HepG2 (cell line): Measurements from ENCODE around the gene PIK3IP1. TPM values are rescaled to one million over a fixed set of nuclear protein-coding genes. Genes with fewer than 3 reads are reported as not detected.

Source experiments
- ATAC-seq: fragments of 200-7000 bp; cut with Tn5 transposase; 3 replicates; pipeline ENCODE4 v1.9.1; 2020; ENCODE audit warnings: mild to moderate bottlenecking, moderate library complexity
- BruUV-seq: library from RNA; stranded (reverse); fragments of 400-500 nt; replicated peaks from 2 replicates; lab custom pipeline; 2021; lab: Mats Ljungman, UMichigan
- CTCF ChIA-PET: fragments of 300-600 bp; formaldehyde crosslinking; extraction: SDS; loops from one replicate; lab custom pipeline; 2021; ENCODE audit warnings: low total read pairs, inconsistent platforms, low intra/inter-chr PET ratio; lab: Yijun Ruan, JAX
- POLR2A ChIA-PET: fragments of 350-600 bp; sonication (Branson Sonifier 250); formaldehyde crosslinking; loops from one replicate; lab custom pipeline; 2020; ENCODE audit warnings: antibody characterized with exemption, inconsistent platforms; lab: Yijun Ruan, JAX
- DNase-seq: peaks from one replicate; pipeline ENCODE4 v3.0.0-alpha.2; 2015; ENCODE audit warnings: low spot score
- FAIRE-seq: peaks from 3 replicates; lab custom pipeline; 2011; peaks lifted over from hg19 to GRCh38; lab: Jason Lieb, UNC
- H2AFZ ChIP-seq: one replicate; pipeline ENCODE4 v1.6.1; 2011; ENCODE audit warnings: low read length, inconsistent platforms
- H3K27ac ChIP-seq: fragments of 300-600 bp; 3 replicates; pipeline ENCODE4 v1.8.0; 2011; ENCODE audit warnings: mixed run types, mild to moderate bottlenecking, mixed read lengths, low read length, inconsistent platforms; ENCODE audit not compliant: insufficient read depth; ENCODE audit errors: extremely low read length
- H3K27me3 ChIP-seq, 2 experiments: fragments of 200-600 bp in 1 of 2; 2 replicates in 1 of 2; 3 replicates in 1 of 2; pipeline versions ENCODE4 v1.6.0 to v1.8.0; 2011; ENCODE audit warnings: low read length in 2 of 2, mild to moderate bottlenecking in 2 of 2, moderate library complexity in 2 of 2, inconsistent platforms in 1 of 2; ENCODE audit not compliant: insufficient read depth in 2 of 2, control insufficient read depth in 1 of 2
- H3K36me3 ChIP-seq, 2 experiments: fragments of 200-600 bp in 1 of 2; replicated peaks in 1 of 2; 2 replicates in 1 of 2; 3 replicates in 1 of 2; pipeline versions ENCODE4 v1.5.1 to v1.8.0; 2011; ENCODE audit warnings: low read length in 2 of 2, inconsistent platforms in 1 of 2; ENCODE audit not compliant: insufficient read depth in 2 of 2, control insufficient read depth in 1 of 2
- H3K4me1 ChIP-seq: 2 replicates; pipeline ENCODE4 v1.5.1; 2012; ENCODE audit warnings: low read length, inconsistent platforms; ENCODE audit not compliant: insufficient read depth
- H3K4me2 ChIP-seq: 2 replicates; pipeline ENCODE4 v1.6.0; 2011; ENCODE audit warnings: low read depth, low read length, inconsistent platforms
- H3K4me3 ChIP-seq, 3 experiments: fragments of 200-600 bp in 1 of 3; sonication (generic), shearing (Covaris generic) in 1 of 3; replicated peaks in 1 of 3; 2 replicates each; pipeline ENCODE4 v1.5.1; 2011 to 2016; ENCODE audit warnings: low read length in 3 of 3, inconsistent platforms in 2 of 3, low read depth in 2 of 3, mild to moderate bottlenecking in 2 of 3, control low read depth in 1 of 3, mixed read lengths in 1 of 3; ENCODE audit not compliant: insufficient read depth in 1 of 3
- H3K79me2 ChIP-seq: one replicate; pipeline ENCODE4 v1.6.1; 2011; ENCODE audit warnings: low read length, inconsistent platforms; ENCODE audit not compliant: insufficient read depth
- H3K9ac ChIP-seq: 2 replicates; pipeline ENCODE4 v1.6.0; 2011; ENCODE audit warnings: mild to moderate bottlenecking, low read depth, low read length, inconsistent platforms; ENCODE audit not compliant: insufficient read depth
- H3K9me3 ChIP-seq: 2 replicates; pipeline ENCODE4 v1.5.1; 2012; ENCODE audit warnings: mild to moderate bottlenecking, low read length
- H4K20me1 ChIP-seq: 2 replicates; pipeline ENCODE4 v1.6.0; 2011; ENCODE audit warnings: inconsistent platforms, mild to moderate bottlenecking, low read length, moderate library complexity; ENCODE audit not compliant: insufficient read depth
- ZMYM4 ChIP-seq: sonication (generic); formaldehyde crosslinking; IDR thresholded peaks from 2 replicates; pipeline ENCODE4 v1.8.1; 2023; ENCODE audit warnings: mild to moderate bottlenecking, missing genetic modification reagents
- ZNF383 ChIP-seq: sonication (generic); formaldehyde crosslinking; IDR thresholded peaks from 2 replicates; pipeline ENCODE4 v1.4.0; 2020; ENCODE audit warnings: missing genetic modification reagents, mild to moderate bottlenecking, borderline replicate concordance
- WGBS: methylation state at CpG from one replicate; pipeline ENCODE4 v1.1.6; 2017; ENCODE audit warnings: low lambda C conversion rate; 5-methylcytosine and 5-hydroxymethylcytosine counted together
- in situ Hi-C: cut with HindIII; loops from 2 replicates; pipeline ENCODE4 v1.10.0; 2017; ENCODE audit warnings: low pct_unique_long_range_greater_than_20kb; ENCODE audit not compliant: extremely low pct_ligation_motif_present
- intact Hi-C: fragments of 100-400 bp; cut with micrococcal nuclease; formaldehyde crosslinking; loops from one replicate; pipeline ENCODE4 v1.10.0; 2022; ENCODE audit not compliant: unreplicated experiment
- polyA plus RNA-seq, 8 experiments: library from polyadenylated mRNA; depleted of rRNA in 3 of 8; stranded (reverse) in 7 of 8; unstranded in 1 of 8; fragments of >200 nt; fragmentation: Illumina TruSeq in 4 of 8; extraction: Trizol in 4 of 8; gene quantifications; 2 replicates each; pipeline versions ENCODE4 v1.2.1 to v1.2.3, GENCODE V29; 2011 to 2016; ENCODE audit warnings: low read depth in 4 of 8, missing spikeins in 1 of 8, mixed read lengths in 1 of 8; ENCODE audit not compliant: insufficient read depth in 1 of 8
- total RNA-seq, 5 experiments: library from RNA; depleted of rRNA; stranded (reverse); fragments of >200 nt; fragmentation: Illumina TruSeq; extraction: Trizol; gene quantifications; 2 replicates each; pipeline ENCODE4 v1.2.3, GENCODE V29; 2016; ENCODE audit warnings: low read depth in 1 of 5
- TF ChIP-seq, protein P1 (sequence below): sonication (generic); formaldehyde crosslinking; IDR thresholded peaks from 2 replicates; pipeline ENCODE4 v1.5.0; 2020; ENCODE audit warnings: missing genetic modification reagents, mild to moderate bottlenecking, borderline replicate concordance
- TF ChIP-seq, protein P2 (sequence below): sonication (generic); formaldehyde crosslinking; IDR thresholded peaks from 2 replicates; pipeline ENCODE4 v1.8.0; 2022; ENCODE audit warnings: missing genetic modification reagents, mild to moderate bottlenecking, borderline replicate concordance
- TF ChIP-seq, protein P3 (sequence below): sonication (generic); formaldehyde crosslinking; IDR thresholded peaks from 2 replicates; pipeline ENCODE4 v1.4.0; 2020; ENCODE audit warnings: missing genetic modification reagents
- TF ChIP-seq, protein P4 (sequence below): sonication (generic); formaldehyde crosslinking; IDR thresholded peaks from 2 replicates; pipeline ENCODE4 v1.4.0; 2020; ENCODE audit warnings: missing genetic modification reagents

The PIK3IP1 gene
- total and polyA plus RNA-seq, 2 of the 13 experiments (the other 11 are each of a cell fraction or from before 2014, with no cell fraction given): 1.3 to 2.5 TPM

DNA sequence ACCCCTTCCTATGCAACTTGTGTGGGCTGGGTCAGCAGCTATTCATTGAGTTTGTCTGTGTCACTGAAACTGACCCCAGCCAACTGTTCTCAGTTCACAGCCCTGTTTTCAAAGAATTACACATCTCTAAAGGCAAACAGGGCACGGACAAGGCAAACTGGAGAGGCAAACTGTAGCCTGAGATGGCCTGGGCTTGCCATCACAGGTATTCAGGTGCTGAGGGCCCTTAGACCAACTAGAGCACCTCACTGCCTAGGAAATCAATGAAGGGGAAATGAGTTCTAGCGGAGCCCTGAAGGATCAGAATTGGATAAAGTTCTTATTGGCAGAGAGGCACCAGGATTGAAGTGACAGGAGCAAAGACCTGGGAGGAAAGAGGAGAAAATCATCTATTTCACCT is 24.0 kb downstream of the PIK3IP1 start (continued):
- TF ChIP-seq, protein P1, sequence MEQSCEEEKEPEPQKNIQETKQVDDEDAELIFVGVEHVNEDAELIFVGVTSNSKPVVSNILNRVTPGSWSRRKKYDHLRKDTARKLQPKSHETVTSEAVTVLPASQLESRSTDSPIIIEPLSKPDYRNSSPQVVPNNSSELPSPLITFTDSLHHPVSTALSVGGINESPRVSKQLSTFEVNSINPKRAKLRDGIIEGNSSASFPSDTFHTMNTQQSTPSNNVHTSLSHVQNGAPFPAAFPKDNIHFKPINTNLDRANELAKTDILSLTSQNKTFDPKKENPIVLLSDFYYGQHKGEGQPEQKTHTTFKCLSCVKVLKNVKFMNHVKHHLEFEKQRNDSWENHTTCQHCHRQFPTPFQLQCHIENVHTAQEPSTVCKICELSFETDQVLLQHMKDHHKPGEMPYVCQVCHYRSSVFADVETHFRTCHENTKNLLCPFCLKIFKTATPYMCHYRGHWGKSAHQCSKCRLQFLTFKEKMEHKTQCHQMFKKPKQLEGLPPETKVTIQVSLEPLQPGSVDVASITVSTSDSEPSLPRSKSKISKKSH: no peak
- TF ChIP-seq, protein P2, sequence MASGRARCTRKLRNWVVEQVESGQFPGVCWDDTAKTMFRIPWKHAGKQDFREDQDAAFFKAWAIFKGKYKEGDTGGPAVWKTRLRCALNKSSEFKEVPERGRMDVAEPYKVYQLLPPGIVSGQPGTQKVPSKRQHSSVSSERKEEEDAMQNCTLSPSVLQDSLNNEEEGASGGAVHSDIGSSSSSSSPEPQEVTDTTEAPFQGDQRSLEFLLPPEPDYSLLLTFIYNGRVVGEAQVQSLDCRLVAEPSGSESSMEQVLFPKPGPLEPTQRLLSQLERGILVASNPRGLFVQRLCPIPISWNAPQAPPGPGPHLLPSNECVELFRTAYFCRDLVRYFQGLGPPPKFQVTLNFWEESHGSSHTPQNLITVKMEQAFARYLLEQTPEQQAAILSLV: no peak
- TF ChIP-seq, protein P3, sequence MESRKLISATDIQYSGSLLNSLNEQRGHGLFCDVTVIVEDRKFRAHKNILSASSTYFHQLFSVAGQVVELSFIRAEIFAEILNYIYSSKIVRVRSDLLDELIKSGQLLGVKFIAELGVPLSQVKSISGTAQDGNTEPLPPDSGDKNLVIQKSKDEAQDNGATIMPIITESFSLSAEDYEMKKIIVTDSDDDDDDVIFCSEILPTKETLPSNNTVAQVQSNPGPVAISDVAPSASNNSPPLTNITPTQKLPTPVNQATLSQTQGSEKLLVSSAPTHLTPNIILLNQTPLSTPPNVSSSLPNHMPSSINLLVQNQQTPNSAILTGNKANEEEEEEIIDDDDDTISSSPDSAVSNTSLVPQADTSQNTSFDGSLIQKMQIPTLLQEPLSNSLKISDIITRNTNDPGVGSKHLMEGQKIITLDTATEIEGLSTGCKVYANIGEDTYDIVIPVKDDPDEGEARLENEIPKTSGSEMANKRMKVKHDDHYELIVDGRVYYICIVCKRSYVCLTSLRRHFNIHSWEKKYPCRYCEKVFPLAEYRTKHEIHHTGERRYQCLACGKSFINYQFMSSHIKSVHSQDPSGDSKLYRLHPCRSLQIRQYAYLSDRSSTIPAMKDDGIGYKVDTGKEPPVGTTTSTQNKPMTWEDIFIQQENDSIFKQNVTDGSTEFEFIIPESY (CRISPR knock-in tag): no peak

DNA sequence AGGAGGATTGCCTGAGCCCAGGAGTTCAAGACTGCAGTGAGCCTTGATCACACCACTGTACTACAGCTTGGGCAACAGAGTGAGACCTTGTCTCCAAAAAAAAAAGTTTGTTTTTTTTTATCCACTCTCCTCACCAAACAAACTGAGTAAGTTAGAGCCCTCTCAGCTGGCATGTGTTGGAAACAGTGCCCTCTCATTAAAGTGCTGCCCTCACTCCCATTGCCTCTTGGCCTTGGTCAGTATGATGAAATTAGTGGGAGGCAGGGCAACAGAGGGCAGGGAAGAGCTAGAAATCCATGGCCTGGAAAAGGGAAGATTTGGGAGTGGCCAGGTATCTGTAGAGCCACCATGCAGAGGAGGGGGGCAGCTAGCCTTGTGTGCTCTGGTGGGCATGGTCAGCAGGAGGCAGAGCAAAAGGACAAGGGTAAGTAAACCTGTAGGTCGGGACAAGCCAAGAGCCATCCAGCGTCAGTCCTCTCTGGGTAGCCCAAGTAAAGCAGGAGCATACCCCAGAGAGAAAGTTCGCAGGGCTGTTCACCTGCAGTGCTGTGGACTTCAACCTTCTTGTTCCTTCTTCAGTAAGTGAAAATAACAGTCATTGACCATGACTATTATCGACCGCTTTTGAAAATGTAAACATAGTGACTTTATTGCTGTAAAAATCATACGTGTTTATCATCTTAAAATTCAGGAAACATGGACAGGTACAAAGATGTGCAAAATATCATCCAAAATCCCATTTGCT is 28.2 kb downstream of the PIK3IP1 start:
- CTCF ChIA-PET: no interaction called here
- WGBS: 97% methylated on average over 6 of the region's 6 CpGs

More for the DNA sequence above, 28.2 kb downstream of the PIK3IP1 start:
- intact Hi-C loops: no loop called here
- DNase-seq (no peak), FAIRE-seq (no peak), ATAC-seq (no peak)
- in situ Hi-C loops: no loop called here
- H3K9me3 ChIP-seq: no peaks in the 10 kb centered on the region
- POLR2A ChIA-PET: no interaction called here
- no peak overlapping the region for H3K4me2 ChIP-seq
- H3K36me3 ChIP-seq: peaks cover 46 to 82% of the 10 kb centered on the region in 2 experiments
- no peak overlapping the region for H3K27ac ChIP-seq
- no peak overlapping the region for H2AFZ ChIP-seq
- no peaks in the 10 kb centered on the region for H3K27me3 ChIP-seq
- no TSS peak for BruUV-seq
- no peak overlapping the region for H3K9ac ChIP-seq
- no peak overlapping the region for H3K4me3 ChIP-seq
- no peaks in the 10 kb centered on the region for H3K79me2 ChIP-seq
- H3K4me1 ChIP-seq: no peaks in the 10 kb centered on the region
- TF ChIP-seq, protein P4, sequence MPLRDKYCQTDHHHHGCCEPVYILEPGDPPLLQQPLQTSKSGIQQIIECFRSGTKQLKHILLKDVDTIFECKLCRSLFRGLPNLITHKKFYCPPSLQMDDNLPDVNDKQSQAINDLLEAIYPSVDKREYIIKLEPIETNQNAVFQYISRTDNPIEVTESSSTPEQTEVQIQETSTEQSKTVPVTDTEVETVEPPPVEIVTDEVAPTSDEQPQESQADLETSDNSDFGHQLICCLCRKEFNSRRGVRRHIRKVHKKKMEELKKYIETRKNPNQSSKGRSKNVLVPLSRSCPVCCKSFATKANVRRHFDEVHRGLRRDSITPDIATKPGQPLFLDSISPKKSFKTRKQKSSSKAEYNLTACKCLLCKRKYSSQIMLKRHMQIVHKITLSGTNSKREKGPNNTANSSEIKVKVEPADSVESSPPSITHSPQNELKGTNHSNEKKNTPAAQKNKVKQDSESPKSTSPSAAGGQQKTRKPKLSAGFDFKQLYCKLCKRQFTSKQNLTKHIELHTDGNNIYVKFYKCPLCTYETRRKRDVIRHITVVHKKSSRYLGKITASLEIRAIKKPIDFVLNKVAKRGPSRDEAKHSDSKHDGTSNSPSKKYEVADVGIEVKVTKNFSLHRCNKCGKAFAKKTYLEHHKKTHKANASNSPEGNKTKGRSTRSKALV (CRISPR knock-in tag): no peak
- TF ChIP-seq ZMYM4 (CRISPR knock-in tag) (no peak), ZNF383 (CRISPR knock-in tag) (no peak)
- peaks cover 12% of the 10 kb centered on the region; the same call in 1 of the 2 replicates for H4K20me1 ChIP-seq
